Neural crest cell (in vitro differentiated cells): Measurements from ENCODE around the gene LARGE1. TPM values are rescaled to one million over a fixed set of nuclear protein-coding genes. Genes with fewer than 3 reads are reported as not detected.
A peak's percentile ranks its signal among the peaks of the same experiment; 100 is the strongest.
"Not testable (repeated sequence)": the region's sequence is repeated elsewhere in the genome, so short reads cannot be mapped to it uniquely, and the experiment has no call there.

Experiments
- DNase-seq: peaks from one replicate; pipeline ENCODE4 v3.0.0; 2021; ENCODE audit warnings: low read depth, mixed read lengths, low spot score
- H3K27ac Mint-ChIP-seq: one replicate; pipeline ENCODE4 v1.8.0; 2021; ENCODE audit warnings: mild to moderate bottlenecking, mixed read lengths; ENCODE audit not compliant: unreplicated experiment
- H3K27me3 Mint-ChIP-seq: 2 replicates; pipeline ENCODE4 v1.8.0; 2021; ENCODE audit warnings: low read depth, mild to moderate bottlenecking, mixed read lengths
- H3K36me3 Mint-ChIP-seq: 2 replicates; pipeline ENCODE4 v1.8.0; 2021; ENCODE audit warnings: low read depth, mild to moderate bottlenecking, mixed read lengths
- H3K4me1 Mint-ChIP-seq: 2 replicates; pipeline ENCODE4 v1.8.0; 2021; ENCODE audit warnings: mixed read lengths
- H3K4me3 Mint-ChIP-seq: one replicate; pipeline ENCODE4 v1.8.0; 2021; ENCODE audit warnings: mild to moderate bottlenecking, mixed read lengths
- H3K9me3 Mint-ChIP-seq: 2 replicates; pipeline ENCODE4 v1.8.0; 2021; ENCODE audit warnings: mixed read lengths
- CTCF ChIP-seq: fragments of 200-600 bp; sonication (generic); conservative IDR thresholded peaks from 2 replicates; pipeline ENCODE4 v1.5.0; 2021; ENCODE audit warnings: antibody characterized with exemption, mild to moderate bottlenecking
- total RNA-seq: library from RNA; stranded (reverse); gene quantifications from 2 replicates; pipeline ENCODE4 v1.2.1, GENCODE V29; 2021

The LARGE1 gene
- total RNA-seq, 1 donor from 2014 or later = 33.0 TPM

DNA sequence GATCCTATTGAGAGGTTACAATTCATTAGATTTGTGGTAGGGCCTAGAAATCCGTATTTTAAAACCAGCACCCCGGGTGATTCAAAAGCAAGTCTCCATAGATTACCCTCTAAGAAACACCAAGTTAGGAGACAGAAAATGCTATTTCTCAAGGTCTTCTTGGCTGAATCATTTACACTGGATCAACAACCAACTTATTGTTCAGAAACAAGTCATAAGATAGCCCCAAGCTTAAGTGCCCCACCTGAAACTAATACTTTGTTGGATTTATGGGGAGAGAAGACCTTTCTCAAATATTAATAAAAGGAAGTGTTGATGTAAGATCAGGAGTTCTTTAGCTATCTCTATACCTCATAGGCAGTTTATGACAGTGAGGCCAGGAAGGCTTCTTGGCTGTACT lies 345.2 kb downstream of the LARGE1 start:
- H3K4me1 Mint-ChIP-seq = peaks cover 14% of the 10 kb centered on the region
- no peak overlapping the region for H3K4me3 Mint-ChIP-seq
- no peaks in the 10 kb centered on the region for H3K36me3 Mint-ChIP-seq
- no peaks in the 10 kb centered on the region for H3K27me3 Mint-ChIP-seq
- H3K9me3 Mint-ChIP-seq = no peaks in the 10 kb centered on the region
- DNase-seq = no peak
- no peak overlapping the region for H3K27ac Mint-ChIP-seq
- no peak for TF ChIP-seq CTCF

- Mint-ChIP-seq H3K4me3 (no peak overlapping the region), H3K27me3 (no peaks in the 10 kb centered on the region), H3K4me1 (peaks cover 23% of the 10 kb centered on the region), H3K36me3 (no peaks in the 10 kb centered on the region), H3K9me3 (no peaks in the 10 kb centered on the region), H3K27ac (no peak overlapping the region)
- no peak for TF ChIP-seq CTCF
- DNase-seq = no peak
Observed at GRCh38 chr22:33573479-33573878, 346.8 kb downstream of the LARGE1 start.

DNA sequence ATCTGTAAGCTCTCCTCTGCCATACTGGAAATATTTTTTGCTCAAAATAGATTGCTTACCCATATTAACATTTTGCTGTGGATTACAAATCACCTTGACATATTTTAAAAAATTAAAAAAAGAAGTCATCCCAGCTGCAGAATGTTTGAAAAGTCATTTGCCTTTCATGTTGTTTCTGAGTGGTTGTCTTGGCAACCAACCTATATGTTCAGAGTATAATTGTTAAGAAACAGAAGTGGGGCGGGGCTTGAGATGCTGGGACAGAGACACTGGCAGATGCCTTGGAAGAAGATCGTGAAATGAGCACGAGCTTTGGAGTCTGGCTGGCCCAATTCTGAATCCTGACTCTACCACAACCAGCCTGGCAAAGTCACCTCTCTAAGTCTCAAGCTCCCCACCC lies 348.2 kb downstream of the LARGE1 start:
- no peak for TF ChIP-seq CTCF
- Mint-ChIP-seq H3K4me3 (no peak overlapping the region), H3K9me3 (no peaks in the 10 kb centered on the region), H3K4me1 (peaks cover 20% of the 10 kb centered on the region), H3K36me3 (no peaks in the 10 kb centered on the region), H3K27me3 (no peaks in the 10 kb centered on the region), H3K27ac (no peak overlapping the region)
- no peak for DNase-seq

GRCh38 chr22:33570110-33570509 lies 350.2 kb downstream of the LARGE1 start:
- no peak for DNase-seq
- Mint-ChIP-seq H3K27ac (peak overlapping the region; percentile 27), H3K4me1 (peaks cover 20% of the 10 kb centered on the region), H3K4me3 (no peak overlapping the region), H3K9me3 (peaks cover 2% of the 10 kb centered on the region), H3K27me3 (no peaks in the 10 kb centered on the region), H3K36me3 (peaks cover 3% of the 10 kb centered on the region)
- no peak for TF ChIP-seq CTCF

GRCh38 chr22:33569559-33569958 lies 350.7 kb downstream of the LARGE1 start:
- H3K27ac Mint-ChIP-seq = no peak overlapping the region
- no peaks in the 10 kb centered on the region for H3K27me3 Mint-ChIP-seq
- DNase-seq = no peak
- peaks cover 20% of the 10 kb centered on the region for H3K4me1 Mint-ChIP-seq
- peaks cover 2% of the 10 kb centered on the region for H3K9me3 Mint-ChIP-seq
- H3K4me3 Mint-ChIP-seq = peak overlapping the region; percentile 33
- no peak for TF ChIP-seq CTCF
- H3K36me3 Mint-ChIP-seq = peaks cover 3% of the 10 kb centered on the region

DNA sequence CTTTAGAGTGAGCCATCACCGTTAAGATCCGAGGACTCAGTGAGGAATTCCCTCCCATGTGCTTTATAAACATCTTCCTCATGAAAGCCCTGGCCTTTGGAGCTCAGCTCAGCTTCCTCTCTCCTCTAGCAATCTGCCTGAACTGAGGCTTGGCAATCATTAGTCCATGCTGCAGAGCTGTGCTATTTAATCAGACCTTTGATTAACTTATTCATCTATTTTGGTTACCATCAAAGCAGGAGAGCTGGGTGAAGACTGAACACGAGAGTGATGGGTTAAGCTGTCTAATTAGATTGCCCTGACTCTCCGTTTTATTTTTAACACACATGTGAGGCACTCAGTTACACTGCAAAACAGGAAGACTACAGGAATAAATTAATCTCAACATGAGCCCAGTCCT lies 351.3 kb downstream of the LARGE1 start:
- peak overlapping the region; percentile 13 for H3K4me3 Mint-ChIP-seq
- H3K27me3 Mint-ChIP-seq = no peaks in the 10 kb centered on the region
- no peak for DNase-seq
- peaks cover 3% of the 10 kb centered on the region for H3K36me3 Mint-ChIP-seq
- H3K27ac Mint-ChIP-seq = peak overlapping the region; percentile 36
- TF ChIP-seq CTCF = no peak
- peaks cover 2% of the 10 kb centered on the region for H3K9me3 Mint-ChIP-seq
- peaks cover 20% of the 10 kb centered on the region for H3K4me1 Mint-ChIP-seq

- not testable (repeated sequence) for H3K9me3 Mint-ChIP-seq, DNase-seq, H3K4me3 Mint-ChIP-seq, H3K27ac Mint-ChIP-seq, H3K27me3 Mint-ChIP-seq
- peaks cover 35% of the 10 kb centered on the region for H3K4me1 Mint-ChIP-seq
- H3K36me3 Mint-ChIP-seq = peaks cover 14% of the 10 kb centered on the region
Observed at GRCh38 chr22:33566495-33566894, 353.8 kb downstream of the LARGE1 start.
